Epidermal melanocyte (primary cell): ENCODE results near the gene MTFR1L.
A peak's percentile ranks its signal among the peaks of the same experiment; 100 is the strongest.

Experiments
- DNase-seq: peaks from one replicate; pipeline ENCODE4 v3.0.0; 2011; ENCODE audit warnings: low spot score; ENCODE audit not compliant: insufficient read length

Gene MTFR1L

DNA sequence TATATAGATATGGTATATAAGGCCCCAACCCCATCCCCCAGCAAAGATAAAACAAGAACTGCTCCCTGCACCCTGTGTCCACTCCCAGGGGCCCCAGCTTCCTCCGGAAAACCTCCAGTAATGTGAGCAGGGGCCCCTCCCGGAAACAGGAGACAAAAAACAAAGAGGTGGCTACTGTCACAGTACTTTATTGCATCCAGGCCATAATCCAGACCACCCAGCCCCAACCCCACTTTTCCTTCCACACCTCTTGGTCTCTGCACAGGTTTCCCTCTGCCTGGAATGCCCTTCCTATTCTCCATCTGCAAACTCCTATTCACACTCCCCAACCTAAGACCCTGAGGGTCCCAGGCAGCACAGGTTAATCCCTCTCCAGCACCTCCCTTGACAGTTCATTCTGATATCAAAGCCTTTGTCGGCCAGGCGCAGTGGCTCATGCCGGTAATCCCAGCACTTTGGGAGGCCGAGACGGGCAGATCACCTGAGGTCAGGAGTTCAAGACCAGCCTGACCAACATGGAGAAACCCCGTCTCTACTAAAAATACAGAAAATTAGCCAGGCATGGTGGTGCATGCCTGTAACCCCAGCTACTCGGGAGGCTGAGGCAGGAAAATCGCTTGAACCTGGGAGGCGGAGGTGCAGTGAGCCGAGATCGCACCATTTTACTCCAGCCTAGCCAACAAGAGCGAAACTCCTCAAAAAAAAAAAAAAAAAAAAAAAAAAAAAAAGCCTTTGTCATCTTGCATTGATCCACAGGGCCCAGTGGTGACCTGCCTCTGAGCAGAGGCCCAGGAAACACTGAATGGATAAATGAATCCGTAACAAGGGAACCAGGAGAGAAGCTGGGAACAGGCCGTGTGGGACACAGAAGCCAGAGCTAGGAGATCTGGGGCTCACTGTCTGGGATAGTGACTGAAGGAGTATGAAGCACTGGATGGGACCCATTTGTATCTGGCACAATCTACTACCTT, 41.8 kb downstream of the MTFR1L start:
- no peak for DNase-seq

DNA sequence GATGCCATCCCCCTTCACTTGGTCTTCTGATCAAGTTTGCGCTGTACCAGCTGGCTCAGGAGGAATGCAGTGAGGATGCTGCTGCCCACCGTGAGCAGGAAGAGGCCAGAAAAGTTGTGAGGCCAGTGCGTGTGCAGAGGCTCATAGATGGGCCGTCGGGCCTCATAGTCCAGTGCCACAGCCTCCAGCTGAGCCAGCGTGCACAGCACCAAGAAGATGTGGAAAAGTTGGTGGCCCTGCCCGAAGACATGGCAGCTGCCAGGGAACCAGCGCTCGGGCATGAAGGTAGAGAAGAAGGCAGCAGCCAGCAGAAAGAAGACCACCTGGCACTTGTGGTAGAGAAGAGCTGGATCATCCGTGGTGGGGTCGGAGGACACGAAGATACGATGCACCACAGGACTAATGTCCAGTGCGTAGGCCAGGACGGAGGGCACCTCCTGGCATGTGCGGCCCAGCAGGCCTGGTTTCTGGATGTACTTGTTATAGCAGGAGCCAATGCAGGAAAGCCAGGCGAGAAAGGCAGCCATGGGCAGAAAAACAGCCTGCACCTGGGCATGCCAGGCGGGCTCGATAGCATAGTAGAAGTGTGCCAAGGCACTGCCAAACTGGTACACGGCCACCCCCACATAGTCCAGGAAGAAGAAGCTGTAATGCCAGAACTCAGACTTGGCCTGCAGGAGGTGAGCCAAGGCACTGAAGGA, 43.2 kb downstream of the MTFR1L start:
- DNase-seq, result no peak

DNA sequence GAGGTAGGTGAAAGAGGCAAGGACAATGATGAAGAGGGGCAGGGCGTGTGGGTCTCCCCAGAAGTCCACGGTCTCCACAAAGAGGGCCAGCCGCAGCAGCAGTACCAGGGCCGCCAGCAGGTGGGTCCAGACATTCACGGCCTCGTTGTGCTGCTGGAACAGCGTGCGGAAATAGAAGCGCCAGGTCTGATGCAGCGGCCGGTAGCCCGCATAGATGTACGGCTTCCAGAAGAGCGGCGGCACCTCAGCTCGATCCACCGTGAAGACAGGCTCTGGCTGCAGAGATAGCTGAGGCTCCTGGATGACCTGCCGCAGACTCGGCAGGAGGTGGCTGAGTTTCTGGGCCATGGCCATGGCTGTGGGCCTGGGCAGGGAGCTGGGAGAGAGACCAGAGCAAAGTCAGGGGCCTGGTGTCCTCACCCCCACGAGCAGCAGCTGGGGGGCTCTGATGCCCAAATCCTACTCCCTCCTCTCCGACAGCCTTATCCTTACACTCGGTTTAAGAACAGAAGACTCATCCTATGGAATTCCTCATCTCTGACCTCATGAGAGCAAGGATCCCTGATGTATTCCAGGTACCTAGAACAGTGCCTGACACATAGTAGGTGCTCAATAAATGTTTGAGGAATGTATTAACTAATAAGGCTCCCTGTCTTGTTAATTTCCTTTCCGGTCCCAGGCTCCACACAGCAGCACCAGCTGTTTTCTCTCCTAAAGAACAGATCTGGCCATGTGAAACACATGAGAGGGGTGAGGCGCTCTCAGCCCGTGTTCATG, 43.9 kb downstream of the MTFR1L start:
- no peak for DNase-seq

DNA sequence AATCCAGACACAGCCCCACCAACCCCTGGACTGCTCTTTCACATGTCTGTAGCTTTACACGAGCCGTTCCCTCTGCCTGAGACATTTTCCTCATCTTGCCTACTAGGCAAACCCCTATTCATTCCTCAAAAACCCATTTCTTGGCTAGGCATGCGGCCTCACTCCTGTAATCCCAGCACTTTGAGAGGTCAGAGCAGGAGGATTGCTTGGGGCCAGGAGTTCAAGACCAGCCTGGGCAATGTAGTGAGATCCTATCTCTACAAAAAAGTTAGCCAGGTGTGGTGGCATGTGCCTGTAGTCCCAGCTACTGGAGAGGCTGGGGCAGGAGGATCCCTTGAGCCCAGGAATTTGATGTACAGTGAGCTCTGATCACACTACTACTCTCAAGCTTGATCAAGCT, 44.7 kb downstream of the MTFR1L start:
- DNase-seq, result no peak

DNA sequence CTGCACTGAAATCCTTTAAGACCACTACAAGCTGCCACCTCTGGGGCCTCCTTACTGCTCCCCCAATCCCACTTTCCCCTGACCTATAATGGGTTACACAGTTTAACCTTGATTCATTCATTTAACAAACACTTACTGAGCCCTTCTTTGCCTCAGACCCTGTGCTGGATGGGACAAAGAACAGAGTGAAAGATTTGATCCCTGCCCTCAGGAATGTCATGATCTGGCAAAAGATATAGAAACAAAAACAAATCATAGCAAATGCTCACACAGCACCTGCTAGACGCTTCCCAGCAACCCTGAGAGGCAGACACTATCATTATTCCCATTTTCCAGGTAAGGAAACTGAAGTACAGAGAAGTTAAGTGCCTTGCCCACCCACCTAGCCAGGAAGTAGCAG, 46.5 kb downstream of the MTFR1L start:
- DNase-seq, result no peak

DNA sequence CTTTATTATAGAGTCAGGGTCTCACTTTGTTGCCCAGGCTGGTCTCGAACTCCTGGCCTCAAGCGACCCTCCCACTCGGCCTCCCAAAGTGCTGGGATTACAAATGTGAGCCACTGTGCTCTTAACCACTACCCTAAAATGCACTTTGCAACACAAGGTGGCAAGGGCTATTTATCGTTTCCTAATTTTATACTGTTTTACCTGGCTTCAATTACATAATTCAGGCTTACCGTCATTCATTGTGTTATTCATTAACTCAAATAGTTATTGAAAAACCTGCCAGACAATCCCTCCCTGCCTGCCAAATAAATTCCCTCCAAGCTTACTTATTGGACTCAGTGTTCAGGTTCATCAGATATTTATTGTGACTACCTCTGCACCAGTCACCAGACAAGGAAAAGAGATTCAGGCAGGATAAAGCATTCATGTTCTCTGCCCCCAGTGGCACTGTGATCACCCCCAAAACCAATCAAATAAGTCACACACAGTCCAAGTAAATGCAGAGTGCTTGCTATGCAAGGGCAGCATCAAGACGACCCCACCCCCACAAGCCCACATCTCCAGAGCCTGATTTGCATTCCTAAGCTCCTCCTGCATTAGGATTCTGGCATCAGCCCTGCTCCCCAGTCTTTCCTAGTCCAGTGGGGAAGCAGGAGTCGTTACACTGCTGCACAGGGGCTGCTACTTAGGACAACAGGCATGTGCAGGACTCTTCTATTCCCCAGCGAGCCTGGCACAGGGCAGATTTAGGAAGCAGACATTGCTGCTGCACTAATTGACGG, 47.6 kb downstream of the MTFR1L start:
- DNase-seq, result no peak

DNA sequence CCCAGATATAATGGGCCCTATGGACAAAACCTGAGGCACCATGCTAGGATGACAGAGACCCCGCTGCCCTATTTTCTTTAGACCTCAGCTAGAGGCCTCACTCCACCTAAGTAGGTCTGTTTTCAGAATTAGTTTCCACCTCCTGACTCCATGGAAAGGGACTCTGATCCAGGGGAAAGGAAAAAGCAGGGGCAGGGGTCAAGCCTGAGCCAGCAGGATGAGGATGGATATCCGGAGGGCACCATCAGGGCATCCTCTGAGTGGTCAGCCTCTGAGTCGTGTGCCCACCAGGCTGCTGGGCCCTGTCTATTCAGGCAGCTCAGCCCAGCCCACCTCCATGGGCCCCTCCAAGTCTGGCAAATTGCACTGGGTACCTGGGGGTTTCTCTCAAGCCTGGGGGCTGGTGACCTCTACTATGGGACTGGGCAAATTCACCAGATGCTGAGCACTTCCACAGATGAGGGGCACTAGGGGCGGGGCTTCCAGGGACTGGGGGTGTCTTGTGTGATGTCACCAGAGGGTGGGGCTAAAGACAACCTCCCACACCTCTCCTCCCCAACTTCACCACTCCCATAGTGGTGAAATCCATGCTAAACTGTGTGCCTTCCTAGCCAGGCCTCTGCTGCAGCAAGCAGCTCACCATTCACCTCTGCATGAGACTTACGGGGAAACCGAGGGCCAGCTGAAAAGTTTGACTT, 50.3 kb downstream of the MTFR1L start:
- no peak for DNase-seq

DNA sequence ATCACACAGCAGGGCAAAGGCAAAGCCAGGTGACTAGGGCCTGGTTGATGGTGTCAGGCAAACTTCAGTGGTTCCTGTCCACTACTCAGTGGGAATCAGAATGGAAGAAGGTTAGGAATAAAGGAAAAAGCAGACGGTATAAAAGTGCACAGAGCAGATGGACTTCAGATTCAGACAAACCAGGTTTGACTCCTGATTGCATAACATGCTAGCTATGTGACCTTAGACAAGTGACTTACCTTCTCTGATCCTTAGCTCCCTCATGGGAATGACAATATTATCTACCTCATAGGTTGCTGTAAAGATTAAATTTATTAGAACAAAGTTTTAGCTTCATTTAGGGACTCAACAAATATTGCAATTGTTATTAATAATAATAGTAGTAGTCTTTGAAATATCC, 50.9 kb downstream of the MTFR1L start:
- no peak for DNase-seq

DNA sequence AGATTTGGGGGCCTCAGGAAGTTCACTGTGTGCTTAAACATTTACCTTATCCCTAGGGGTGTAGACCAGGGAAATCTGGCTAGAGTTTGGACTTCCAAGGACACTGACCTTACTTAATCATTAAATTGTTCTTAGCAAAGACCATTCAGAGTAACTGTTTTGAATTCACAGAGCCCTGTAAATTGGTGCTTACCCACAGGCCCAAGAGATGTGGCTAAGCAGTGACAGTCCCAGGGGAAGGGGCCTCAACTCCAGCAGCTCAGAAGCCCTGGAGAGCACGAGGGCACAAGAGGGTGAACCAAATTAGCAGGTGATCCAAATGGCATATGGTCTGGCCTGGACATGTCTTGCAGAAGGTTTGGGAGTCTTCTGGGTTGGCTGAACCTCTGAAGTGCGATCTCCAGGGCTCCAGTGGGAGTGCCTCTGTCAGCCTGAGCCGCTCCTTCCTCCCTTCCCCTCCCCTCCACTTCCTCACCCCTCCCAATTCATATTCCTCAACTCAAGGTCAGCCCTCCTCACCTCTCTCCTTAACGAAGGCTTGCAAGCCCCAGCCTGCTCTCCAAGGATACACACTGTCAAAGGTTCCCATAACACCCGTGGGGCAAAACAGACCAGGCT, 51.4 kb downstream of the MTFR1L start:
- no peak for DNase-seq

DNA sequence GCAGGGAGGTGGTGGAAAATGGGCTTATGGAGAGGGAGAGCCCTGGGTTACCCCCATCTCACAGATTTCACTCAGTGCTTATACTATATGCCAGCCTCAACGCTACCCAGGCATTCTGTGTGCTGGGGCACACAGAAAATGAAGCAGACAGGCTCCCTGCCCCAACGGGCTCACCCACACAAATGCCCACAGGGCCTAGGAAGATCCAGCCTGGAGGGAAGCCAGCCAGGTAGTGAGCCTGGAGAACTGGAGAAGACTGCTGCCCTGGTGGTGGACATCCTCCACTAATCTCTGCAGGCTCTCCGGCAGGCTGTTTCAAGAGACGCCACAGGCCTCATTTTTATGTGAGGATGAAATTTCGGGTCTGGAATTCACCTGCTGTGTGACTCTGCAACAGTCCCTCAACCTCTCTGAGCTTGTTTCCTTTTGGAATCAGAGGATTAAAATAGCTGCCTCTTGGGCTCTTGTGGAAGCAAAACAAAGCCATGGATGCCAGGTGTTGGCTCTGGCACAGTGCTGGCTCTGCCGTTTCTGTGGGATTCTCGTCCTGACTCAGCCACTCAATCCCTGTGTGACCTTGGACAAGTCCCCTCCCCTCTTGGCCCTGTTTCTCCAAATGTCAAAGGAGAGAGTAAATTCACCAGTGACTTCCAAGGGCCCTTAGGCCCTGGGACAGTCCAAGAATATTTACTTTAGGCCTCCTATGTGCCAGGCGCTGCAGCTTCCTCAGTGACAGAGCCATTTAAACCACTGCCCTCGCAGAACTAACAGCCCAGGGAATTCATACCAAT, 52.1 kb downstream of the MTFR1L start:
- no peak for DNase-seq

DNA sequence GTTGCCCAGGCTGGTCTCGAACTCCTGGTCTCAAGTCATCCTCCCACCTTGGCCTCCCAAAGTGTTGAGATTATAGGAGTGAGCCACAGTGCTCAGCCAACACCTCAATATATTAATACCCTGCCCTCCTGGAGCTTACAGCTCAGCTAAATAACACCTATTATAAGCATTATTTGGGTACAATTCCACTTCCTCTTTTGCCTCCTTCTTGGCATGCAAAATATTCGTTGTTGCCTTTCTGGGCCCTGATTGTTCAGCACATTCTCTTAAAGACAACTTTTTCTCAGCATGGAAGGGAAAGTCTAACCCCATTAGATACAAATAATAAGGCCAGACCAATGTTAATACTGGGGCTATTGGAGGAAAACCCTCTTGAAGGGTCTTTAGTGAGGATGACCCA, 53.0 kb downstream of the MTFR1L start:
- DNase-seq, result no peak

DNA sequence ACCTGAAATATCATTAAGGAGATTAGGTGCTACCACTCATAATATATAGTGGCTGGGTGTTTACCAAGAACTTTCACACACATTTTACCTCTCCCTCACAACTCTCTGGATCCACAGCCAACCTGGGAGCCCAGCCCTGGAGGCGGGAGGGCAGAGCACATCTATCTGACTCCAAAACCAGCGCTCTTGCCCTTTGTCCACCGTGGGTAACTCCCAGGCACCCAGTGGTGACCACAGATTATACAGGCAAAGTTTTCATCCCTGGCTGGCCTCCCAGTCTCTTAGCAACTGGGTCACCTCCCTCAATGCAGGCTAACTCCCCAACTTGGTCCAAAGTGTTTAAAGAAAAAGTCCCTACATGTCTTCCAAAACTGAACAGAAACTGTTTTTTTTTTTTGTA, 53.4 kb downstream of the MTFR1L start:
- no peak for DNase-seq

DNA sequence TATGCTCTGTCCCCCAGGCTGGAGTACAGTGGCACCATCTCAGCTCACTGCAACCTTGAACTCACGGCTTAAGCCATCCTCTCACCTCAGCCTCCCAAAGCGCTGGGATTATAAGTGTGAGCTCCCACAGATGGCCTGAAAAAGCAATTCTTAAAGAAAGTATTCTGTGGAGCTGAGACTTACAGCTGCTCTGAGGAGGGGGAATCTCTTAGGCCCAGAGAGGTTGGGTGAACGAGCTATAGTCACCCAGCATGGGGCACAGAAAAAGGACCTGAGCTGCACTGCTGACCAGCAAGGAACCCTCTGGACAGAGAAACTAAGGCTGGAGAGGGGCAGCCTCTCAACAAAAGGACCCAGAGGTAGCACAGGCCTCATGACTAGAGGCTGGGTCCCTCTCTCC, 54.5 kb downstream of the MTFR1L start:
- no peak for DNase-seq

DNA sequence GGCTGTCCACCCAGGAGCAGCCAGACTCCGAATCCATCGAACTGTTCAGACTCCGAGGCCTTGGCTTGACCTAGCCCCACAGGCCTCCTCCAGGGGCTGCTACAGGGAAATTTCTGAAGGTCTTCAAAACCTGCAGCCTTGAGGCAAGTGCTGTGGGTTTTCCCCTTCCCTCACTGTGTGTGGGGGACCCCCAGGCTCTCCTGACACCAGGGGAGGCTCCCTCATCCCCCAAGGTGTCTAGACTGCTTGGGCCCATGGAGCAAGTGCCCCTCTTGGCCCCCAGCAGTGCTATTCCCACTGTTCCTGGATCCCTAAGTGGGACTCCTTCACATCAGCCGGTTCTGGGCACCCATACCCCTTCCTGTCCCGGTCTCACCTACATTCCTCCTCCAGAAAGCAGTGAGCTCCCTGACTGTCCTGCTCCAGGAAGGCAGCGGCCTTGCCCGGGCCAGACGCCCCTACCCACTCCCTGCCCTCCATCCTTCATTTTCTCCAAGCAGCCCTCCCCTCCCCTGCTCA, 54.9 kb downstream of the MTFR1L start:
- no peak for DNase-seq

DNA sequence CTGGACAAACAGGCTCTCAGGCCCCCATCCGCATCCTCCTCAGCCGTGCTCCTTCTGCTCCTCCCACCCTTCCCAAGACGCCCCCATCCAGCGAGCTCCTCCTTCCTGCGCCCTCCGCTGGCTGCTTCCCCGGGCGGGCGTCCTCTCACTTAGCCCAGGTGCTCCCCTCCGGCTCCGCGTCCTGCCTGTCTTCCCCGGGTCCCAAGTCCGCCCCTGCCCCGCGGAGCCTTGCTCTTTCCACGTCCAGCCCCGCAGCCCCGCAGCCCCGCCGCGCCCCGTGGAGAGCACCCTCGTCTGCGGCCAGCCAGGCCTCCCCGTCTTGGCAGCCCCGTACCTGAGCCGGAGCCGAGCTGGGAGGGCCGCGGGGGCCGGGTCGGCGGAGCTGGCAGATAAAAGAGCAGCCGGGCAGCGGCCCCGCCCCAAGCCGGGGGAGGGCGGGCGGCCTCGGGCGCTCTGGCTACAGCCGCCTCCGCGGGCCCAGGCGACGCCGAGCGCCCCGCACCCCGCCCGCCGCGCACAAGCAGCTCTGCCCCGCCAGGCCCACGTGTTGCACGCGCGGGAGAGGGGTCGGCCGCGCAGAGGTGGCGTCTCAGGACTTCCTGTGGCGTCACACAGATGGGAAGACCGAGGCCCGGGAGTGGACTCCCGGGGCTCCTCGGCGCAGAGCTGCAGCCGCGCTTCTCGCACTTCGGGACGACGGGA, 55.6 kb downstream of the MTFR1L start, which contains the start of gene PAQR7:
Gene PAQR7 (minus strand): TSS at position 555 of the 702 bp plus-strand sequence. CDS start 11,869 bp downstream, outside the sequence.
- DNase-seq, result peak; percentile 42

DNA sequence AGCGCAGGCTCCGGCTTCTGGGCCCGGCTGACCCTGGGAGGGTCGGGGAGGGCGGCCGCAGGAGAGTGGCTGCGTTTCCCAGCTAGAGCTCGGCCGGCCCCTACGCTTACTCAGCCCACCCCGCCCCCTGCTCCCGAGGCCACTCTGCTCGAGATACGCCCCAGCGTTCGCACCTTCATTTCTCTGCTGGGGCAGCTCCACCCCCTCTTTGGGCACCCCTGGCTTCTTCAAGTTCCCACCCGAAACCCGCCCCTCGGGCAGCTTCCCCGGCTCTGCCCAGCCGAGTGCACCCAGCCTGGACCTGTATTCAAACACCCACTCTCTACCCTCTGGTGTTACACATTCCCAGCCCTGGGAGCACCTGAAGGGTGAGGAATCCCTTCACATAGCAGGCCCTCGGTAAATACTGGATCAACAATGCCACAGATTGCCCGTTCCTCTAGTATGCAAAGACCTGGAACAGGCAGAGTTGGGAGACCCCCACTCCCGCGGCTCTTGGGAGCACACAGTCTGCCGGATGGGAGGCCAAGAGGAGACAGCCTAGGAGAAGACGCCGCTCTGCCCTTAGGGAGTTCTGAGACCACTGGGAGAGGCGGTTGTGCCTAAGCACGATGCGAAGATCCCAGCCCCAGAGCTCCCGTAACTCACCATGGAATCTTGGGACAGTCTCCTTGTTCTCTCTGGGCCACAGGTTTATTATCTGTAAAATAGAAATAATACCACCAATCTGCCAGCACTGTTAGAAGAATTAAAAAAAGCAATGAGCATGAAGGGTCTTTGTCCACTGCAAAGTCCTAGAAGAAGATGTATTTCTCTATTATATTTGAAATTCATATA, 56.3 kb downstream of the MTFR1L start:
- DNase-seq, result no peak

DNA sequence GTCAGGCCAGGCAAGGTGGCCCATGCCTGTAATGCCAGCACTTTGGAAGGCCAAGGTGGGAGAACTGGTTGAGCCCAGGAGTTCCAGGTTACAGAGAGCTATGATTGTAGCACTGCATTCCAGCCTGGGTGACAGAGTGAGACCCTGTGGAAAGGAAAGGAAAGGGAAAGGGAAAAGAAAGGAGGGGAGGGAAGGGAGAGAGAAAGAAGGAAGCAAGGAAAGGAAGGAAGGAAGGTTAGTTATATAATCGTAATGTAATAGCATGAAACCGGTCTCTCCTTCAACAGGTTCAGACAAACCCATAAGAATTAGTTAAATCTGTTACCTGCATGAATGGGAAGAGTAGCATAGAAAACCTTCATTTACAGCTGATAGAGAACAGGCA, 56.9 kb downstream of the MTFR1L start:
- no peak for DNase-seq
